T-helper 1 cell treated with Interleukin-12 subunit alpha and Interleukin-12 subunit beta and Interleukin-4 antibody, amounts not matched to agents 30 ng/mL and 1 ng/mL, for 36 hours (primary cell): ENCODE measurements around the gene GINS2. TPM values are rescaled to one million over a fixed set of nuclear protein-coding genes. Genes with fewer than 3 reads are reported as not detected.

Source experiments
- intact Hi-C: fragments of 100-400 bp; cut with micrococcal nuclease; formaldehyde crosslinking; loops from one replicate; pipeline ENCODE4 v1.15.1; 2024
- total RNA-seq: library from RNA; stranded (reverse); gene quantifications from 2 replicates; pipeline ENCODE4 v1.2.3, GENCODE V29; 2022

GINS2 gene
- total RNA-seq = 39.6 and 40.9 TPM in 2 replicates

- intact Hi-C loops = loop anchor here (1.0 to 5.0 kb wide), 6 partner anchors 75 to 661 kb away; partner anchors contain the start of genes COX4I1, EMC8, GSE1 and KIAA0513
Measured at GRCh38 chr16:85688586-85689284, at the start of gene GINS2. Gene GINS2, minus strand, starts transcription at chr16:85688954. Its CDS starts 56 bp downstream, at chr16:85688898.

- intact Hi-C loops = no loop called here
Measured at GRCh38 chr16:85736921-85737320, 48.2 kb upstream of the GINS2 start.

- intact Hi-C loops = no loop called here
Measured at GRCh38 chr16:85735946-85736345, 47.2 kb upstream of the GINS2 start.

- intact Hi-C loops = no loop called here
Measured at GRCh38 chr16:85735225-85735635, 46.5 kb upstream of the GINS2 start.

- intact Hi-C loops = no loop called here
Measured at GRCh38 chr16:85734311-85735017, 45.7 kb upstream of the GINS2 start.

- intact Hi-C loops = no loop called here
Measured at GRCh38 chr16:85733839-85734170, 45.1 kb upstream of the GINS2 start.

GRCh38 chr16:85733155-85733838, 44.5 kb upstream of the GINS2 start:
- intact Hi-C loops = no loop called here

- intact Hi-C loops = no loop called here
Measured at GRCh38 chr16:85731179-85731578, 42.4 kb upstream of the GINS2 start.

GRCh38 chr16:85730186-85730465, 41.4 kb upstream of the GINS2 start:
- intact Hi-C loops = no loop called here

- intact Hi-C loops = no loop called here
Measured at GRCh38 chr16:85729452-85730185, 40.9 kb upstream of the GINS2 start.

GRCh38 chr16:85728879-85729278, 40.1 kb upstream of the GINS2 start:
- intact Hi-C loops = no loop called here

- intact Hi-C loops = no loop called here
Measured at GRCh38 chr16:85724936-85725335, 36.2 kb upstream of the GINS2 start.

- intact Hi-C loops = no loop called here
Measured at GRCh38 chr16:85724126-85724879, 35.5 kb upstream of the GINS2 start.

GRCh38 chr16:85722128-85722893, 33.6 kb upstream of the GINS2 start:
- intact Hi-C loops = no loop called here

GRCh38 chr16:85720302-85720637, 31.5 kb upstream of the GINS2 start:
- intact Hi-C loops = no loop called here

GRCh38 chr16:85719605-85720301, 31.0 kb upstream of the GINS2 start:
- intact Hi-C loops = loop anchor here (2.0 to 5.0 kb wide), 2 partner anchors 349 to 417 kb away; no protein-coding TSS in a partner anchor

GRCh38 chr16:85718682-85719081, 29.9 kb upstream of the GINS2 start:
- intact Hi-C loops = loop anchor here (1.0 to 5.0 kb wide), 5 partner anchors 59 to 416 kb away; no protein-coding TSS in a partner anchor

- intact Hi-C loops = loop anchor here (1.0 to 5.0 kb wide), 5 partner anchors 59 to 416 kb away; no protein-coding TSS in a partner anchor
Measured at GRCh38 chr16:85718153-85718477, 29.4 kb upstream of the GINS2 start.

GRCh38 chr16:85717393-85718152, 28.8 kb upstream of the GINS2 start:
- intact Hi-C loops = loop anchor here (1.0 to 5.0 kb wide), 5 partner anchors 58 to 415 kb away; no protein-coding TSS in a partner anchor
